Bronchial epithelial cell (primary cell): ENCODE results near the gene ATP11B. TPM values are rescaled to one million over a fixed set of nuclear protein-coding genes. Genes with fewer than 3 reads are reported as not detected.

Experiments
- DNase-seq: peaks from one replicate; pipeline ENCODE4 v3.0.0-alpha.2; 2010; ENCODE audit warnings: low read depth
- FAIRE-seq: peaks from 2 replicates; lab custom pipeline; 2011; peaks lifted over from hg19 to GRCh38; lab: Jason Lieb, UNC
- H3K27me3 ChIP-seq: 2 replicates; pipeline ENCODE4 v1.5.1; 2011; ENCODE audit warnings: low read length; ENCODE audit not compliant: control insufficient read depth, insufficient read depth
- H3K36me3 ChIP-seq: 2 replicates; pipeline ENCODE4 v1.5.1; 2011; ENCODE audit warnings: low read length; ENCODE audit not compliant: control insufficient read depth, insufficient read depth
- H3K4me3 ChIP-seq: 2 replicates; pipeline ENCODE4 v1.5.1; 2011; ENCODE audit warnings: mild to moderate bottlenecking, low read depth, low read length, control low read depth
- total RNA-seq: library from RNA; depleted of rRNA; stranded (reverse); fragments of >200 nt; gene quantifications from 2 replicates; pipeline ENCODE4 v1.2.1, GENCODE V29; 2014
- TF ChIP-seq, protein P1 (sequence below): IDR thresholded peaks from 2 replicates; pipeline ENCODE4 v1.5.1; 2011; ENCODE audit warnings: mild to moderate bottlenecking, moderate library complexity, low read length, control low read depth, inconsistent platforms; ENCODE audit not compliant: insufficient read depth, severe bottlenecking

ATP11B gene
- total RNA-seq, 1 donor from 2014 or later, result 72.4 TPM

DNA sequence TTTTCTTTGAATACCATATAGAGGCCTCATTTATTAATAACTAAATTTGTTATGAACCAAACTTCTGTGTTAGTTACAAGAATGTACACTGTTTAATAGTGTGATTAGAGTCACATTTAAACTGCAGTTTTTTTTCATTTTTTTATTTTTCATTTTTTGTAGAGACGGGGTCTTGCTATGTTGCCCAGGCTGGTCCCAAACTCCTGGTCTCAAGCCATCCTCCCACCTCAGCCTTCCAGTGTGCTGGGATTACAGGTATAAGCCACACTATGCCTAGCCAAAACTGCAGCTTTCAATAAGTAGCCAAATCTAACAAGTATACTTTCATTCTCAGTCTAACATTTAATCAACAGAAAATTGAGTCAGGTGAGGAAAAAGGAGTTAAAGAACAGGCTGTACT lies 10.2 kb upstream of the ATP11B start:
- TF ChIP-seq, protein P1, sequence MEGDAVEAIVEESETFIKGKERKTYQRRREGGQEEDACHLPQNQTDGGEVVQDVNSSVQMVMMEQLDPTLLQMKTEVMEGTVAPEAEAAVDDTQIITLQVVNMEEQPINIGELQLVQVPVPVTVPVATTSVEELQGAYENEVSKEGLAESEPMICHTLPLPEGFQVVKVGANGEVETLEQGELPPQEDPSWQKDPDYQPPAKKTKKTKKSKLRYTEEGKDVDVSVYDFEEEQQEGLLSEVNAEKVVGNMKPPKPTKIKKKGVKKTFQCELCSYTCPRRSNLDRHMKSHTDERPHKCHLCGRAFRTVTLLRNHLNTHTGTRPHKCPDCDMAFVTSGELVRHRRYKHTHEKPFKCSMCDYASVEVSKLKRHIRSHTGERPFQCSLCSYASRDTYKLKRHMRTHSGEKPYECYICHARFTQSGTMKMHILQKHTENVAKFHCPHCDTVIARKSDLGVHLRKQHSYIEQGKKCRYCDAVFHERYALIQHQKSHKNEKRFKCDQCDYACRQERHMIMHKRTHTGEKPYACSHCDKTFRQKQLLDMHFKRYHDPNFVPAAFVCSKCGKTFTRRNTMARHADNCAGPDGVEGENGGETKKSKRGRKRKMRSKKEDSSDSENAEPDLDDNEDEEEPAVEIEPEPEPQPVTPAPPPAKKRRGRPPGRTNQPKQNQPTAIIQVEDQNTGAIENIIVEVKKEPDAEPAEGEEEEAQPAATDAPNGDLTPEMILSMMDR, result no peak
- FAIRE-seq (no peak), DNase-seq (no peak)
- H3K36me3 ChIP-seq, result no peaks in the 10 kb centered on the region
- H3K27me3 ChIP-seq, result no peaks in the 10 kb centered on the region
- H3K4me3 ChIP-seq, result no peak overlapping the region

DNA sequence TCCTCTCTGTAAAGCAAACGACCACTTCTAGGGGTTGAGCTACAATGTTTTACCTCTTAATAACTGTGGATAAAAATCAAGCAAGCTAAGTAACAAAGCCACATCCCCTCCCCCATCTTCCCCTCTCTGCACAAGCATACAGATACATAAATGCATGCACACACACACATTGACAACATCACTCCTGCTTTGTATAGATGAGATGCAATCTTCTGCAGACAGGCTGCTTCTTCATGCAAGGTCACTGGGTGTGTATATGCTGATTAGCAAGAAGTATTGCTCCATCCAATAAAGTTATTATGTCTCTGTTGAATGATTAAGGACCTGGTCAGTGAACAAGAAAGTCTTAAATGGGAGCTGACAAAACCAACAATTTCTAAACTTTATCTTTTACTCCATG lies 8.8 kb upstream of the ATP11B start:
- Histone ChIP-seq H3K27me3 (no peaks in the 10 kb centered on the region), H3K36me3 (no peaks in the 10 kb centered on the region), H3K4me3 (no peak overlapping the region)
- no peak for DNase-seq
- no peak for FAIRE-seq
- TF ChIP-seq, protein P1, result no peak

DNA sequence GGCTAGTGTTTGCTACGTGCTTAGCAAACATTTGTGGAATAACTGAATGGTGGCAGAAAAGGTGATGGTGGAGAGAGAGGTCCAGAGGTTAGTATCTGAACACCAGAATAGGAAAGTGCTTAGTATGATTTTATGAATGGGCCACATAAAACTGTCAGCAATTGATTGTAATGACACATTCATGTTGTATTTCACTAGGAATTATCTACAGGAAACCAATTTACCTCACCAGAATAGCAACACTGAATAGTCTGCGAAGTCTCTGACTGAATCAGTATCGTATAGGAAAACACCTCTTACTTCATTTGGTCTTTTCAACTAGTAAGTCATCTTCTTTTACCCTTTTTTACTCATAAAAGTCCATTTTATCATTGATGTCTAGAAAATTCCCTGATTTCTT lies 8.2 kb upstream of the ATP11B start:
- no peak overlapping the region for H3K4me3 ChIP-seq
- H3K27me3 ChIP-seq, result no peaks in the 10 kb centered on the region
- no peaks in the 10 kb centered on the region for H3K36me3 ChIP-seq
- TF ChIP-seq, protein P1, result no peak
- no peak for FAIRE-seq
- no peak for DNase-seq

DNA sequence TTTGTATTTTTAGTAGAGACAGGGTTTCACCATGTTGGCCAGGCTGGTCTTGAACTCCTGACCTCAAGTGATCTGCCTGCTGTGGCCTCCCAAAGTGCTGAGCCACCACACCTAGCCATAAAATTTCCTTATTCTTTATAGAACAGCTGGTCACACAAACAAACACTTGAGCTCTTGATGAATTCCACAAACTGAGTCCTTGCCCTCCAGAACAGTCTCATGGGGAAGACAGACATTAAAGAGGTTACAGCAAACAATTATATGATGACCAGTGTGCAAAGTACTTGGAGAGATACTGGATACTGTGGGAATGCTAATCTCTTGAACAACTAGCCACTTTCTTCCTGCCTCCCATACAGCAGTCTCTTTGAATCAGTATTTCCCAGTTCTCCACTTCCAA lies 7.5 kb upstream of the ATP11B start:
- Histone ChIP-seq H3K36me3 (no peaks in the 10 kb centered on the region), H3K27me3 (no peaks in the 10 kb centered on the region), H3K4me3 (no peak overlapping the region)
- TF ChIP-seq, protein P1, result no peak
- no peak for DNase-seq
- FAIRE-seq, result no peak

DNA sequence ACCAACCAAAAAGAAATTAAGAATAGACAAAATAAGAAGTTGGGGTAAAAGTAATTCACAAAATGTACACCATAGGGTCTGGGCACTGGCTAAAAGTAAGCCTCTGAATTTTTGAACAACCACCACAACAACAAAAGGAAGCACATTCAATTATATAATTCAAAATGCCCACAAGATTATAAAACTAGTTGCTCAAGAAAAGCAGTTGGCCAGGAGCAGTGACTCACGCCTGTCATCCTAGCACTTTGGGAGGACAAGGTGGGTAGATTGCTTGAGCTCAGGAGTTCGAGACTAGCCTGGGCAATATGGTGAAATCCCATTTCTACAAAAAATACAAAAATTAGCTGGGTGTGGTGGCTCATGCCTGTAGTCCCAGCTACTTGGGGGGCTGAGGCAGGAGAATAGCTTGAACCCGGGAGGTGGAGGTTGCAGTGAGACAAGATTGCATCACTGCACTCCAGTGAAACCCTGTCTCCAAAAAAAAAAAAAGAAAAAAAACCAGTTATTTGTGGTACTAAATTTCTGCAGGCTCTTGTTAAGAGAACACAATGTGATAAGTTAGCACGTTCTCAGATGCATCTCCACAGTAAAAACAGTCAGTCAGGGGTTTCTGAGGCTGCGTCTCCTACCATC lies 6.6 kb upstream of the ATP11B start:
- no peak overlapping the region for H3K4me3 ChIP-seq
- H3K36me3 ChIP-seq, result no peaks in the 10 kb centered on the region
- TF ChIP-seq, protein P1, result no peak
- H3K27me3 ChIP-seq, result no peaks in the 10 kb centered on the region
- peak; percentile 21 for DNase-seq
- FAIRE-seq, result no peak
